GM21447 (cell line): Measurements from ENCODE around the gene ARHGAP12.

Source experiments
- ATAC-seq: cut with Tn5 transposase; IDR thresholded peaks from one replicate; pipeline ENCODE4 v1.9.1; 2021; ENCODE audit not compliant: unreplicated experiment

ARHGAP12 gene

DNA sequence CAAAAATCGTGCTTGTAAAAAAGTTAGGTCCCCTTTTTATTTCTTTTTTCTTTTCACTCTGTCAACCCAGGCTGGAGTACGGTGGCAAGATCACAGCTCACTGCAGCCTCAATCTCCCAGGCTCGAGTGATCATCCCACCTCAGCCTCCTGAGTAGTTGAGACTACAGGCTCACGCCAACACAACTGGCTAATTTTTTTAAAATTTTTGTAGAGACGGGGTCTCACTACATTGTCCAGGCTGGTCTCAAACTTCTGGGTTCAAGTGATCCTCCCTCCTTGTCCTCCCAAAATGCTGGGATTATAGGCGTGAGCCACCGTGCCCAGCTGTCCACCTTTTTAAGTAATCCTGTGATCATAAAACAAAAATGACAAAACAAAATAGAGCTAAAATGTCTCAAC, 19.4 kb upstream of the ARHGAP12 start:
- ATAC-seq = no peak

DNA sequence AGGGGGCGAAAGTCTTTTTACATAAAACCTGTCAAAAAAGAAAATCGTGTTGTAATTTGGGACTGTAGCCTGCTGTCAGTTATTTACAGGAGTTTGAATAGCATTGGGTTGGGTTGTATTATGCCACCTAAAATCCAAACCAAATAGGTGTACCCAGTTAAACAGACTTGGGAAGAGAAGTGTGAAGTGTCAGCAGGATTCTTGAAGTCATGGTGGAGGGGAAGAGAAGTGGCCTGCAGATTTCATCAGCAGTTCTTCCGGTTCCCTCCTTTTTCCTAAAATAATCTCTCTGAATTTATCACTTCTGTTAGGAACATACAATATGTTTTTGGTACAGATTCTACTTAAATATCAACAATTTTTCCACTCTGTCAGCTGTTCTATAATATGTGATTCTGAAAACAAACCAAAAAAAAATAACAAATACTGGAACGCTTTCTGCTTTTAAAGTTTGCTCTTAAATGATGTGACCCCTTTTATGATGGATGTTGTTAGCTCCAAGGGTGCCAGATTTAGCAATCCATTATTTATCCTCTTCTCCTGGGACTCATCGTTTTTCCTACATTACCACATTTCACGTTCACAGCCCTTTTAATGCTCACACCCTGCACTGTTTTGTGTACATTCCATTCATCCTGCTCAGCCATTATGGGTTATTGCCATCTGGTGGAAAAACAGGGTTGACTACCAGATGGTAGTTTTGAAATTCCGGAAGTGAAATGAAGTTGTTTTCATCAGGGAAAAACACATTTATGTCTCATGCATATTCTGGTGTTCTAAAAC, 18.7 kb upstream of the ARHGAP12 start:
- ATAC-seq = no peak

DNA sequence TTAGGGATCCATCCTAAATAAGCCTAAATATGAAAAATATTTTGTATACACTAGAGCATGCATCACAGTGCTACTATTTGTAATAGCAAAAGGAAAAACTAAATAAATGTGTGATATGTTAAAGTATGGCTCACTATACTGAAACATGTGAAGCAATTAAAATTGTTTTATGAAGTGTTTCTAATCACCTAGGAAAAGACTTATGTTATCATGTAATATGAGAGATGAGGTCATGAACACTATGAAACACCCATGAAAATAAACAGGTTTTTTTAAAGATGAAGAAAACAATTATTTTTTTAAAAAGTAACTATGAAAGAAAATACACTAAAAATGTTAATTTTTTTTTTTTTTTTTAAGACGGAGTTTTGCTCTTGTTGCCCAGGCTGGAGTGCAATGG, 16.8 kb upstream of the ARHGAP12 start:
- no peak for ATAC-seq

DNA sequence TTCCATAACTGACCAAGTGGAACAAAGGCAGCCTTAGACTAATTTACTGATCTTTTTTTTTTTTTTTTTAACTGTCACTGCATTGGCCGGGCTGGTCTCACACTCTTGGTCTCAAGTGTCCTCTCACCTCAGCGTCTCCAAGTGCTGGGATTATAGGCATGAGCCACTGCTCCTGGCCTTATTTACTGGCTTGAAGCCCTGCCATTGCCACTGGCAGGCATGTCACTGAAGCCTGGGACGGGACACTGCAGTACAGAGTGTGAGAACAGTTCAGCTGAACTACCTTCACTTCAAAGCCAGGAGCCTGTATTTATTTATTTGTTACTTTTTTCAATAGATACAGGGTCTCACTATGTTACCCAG, 15.4 kb upstream of the ARHGAP12 start:
- no peak for ATAC-seq

DNA sequence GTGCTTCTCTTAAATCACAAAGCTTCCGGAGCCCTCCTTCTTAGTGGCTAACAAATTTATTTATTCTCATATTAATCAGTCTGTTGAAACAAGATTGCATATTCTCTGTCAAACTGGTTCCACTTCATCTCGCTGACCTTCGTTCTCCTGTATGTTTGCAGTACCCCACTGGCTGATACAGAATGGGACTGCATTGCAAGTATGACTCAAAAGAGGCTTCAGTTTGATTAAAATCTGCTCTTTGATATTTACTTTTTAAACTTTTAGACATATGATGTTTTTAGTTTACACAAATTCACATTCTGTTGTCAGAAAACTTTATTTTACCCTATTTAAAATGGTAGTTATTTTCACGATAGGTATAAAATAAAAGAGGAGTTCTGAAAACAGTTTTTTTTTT, 14.3 kb upstream of the ARHGAP12 start:
- ATAC-seq = no peak

DNA sequence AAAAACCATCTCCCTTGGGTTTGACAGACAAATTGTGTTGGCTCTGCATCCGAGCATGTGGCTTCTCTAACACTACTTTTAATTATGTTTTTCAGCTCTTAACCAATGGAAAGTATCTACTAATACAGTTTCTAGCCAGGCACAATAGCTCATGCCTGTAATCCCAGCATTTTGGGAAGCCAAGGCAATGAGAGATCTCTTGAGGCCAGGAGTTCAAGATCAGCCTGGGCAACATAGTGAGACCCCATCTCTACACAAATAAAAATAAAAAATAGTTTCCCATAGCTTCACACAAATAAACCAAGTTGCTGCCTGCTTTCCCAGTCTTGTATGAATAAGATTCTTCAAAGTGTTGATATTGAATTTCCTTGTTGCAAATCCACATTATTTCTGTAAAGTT, 13.8 kb upstream of the ARHGAP12 start:
- no peak for ATAC-seq

DNA sequence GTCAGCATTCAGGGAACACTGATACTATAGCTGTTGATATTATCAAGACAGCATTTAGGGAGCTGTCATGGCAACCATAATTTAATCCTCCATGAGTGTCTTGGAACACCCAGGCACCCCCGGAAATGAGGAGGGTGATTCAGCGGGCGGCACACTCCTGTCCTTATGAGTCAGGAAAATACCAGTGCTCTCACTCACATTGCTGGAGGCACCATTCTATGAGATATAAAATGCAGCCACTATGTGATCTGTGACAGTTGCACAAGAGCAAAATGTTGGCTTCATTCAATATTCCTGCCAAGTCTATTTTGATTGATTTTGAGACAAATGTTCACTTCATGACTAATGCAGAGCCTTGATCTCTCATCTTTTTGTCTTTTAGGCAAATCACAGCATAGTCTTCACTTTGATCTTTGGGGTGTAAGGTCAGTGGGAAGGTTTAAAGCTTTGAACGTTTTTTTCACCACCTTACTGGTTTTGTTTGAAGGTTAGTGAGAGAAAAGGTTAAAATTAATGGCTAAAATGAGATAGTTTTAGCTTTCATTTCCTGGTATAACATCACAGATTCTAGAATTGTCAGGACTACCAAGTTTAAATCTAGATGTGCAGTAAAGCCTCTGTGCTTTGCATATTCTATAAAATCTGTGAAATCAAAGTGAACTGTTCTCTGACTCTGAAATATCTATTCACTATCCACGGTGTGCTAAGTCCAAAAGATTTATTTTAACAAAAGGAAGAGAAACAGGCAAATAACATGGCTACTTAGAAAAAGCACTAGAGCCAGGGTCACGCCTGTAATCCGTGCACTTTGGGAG, 12.4 kb upstream of the ARHGAP12 start:
- no peak for ATAC-seq

DNA sequence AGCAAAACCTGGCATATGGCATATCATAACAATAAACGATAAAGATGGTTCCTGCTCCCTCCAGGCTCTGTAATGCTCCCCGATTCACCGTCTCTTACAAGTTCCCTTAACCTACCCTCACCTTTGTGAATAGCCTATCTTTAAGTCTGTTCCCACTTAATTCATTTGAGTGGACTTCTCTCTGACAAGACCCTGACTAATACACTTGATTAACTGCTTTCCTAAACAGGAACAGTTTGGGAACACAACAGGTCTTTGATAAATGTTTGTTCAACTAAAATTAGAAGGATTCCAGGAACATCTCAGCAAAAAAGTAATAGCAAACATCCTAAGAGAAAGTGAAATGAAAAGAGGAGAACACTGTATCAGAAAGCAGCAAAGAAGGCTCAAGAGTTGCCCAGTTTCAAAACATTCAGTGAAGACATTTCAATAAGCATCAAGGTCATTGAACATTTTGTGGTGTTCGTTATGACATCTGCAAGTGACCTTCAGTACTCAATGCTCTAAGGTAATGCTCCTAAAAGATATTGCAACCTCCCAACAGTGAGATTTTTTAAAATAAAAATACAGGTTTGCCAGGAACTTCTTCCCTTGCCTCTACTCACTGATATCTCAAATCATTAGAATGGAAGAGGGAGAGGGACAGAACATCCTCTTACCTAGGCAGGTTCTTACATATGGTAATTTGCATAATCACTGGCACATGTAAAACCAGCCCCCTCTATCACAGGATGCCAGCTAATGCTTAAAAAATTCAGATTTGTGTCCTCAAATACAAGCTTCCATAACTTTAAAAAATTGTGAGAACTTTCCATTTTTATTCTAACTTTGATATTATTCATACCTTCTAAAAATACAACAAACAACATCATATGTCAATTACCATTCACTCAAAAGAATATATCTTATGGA, 11.4 kb upstream of the ARHGAP12 start:
- no peak for ATAC-seq

DNA sequence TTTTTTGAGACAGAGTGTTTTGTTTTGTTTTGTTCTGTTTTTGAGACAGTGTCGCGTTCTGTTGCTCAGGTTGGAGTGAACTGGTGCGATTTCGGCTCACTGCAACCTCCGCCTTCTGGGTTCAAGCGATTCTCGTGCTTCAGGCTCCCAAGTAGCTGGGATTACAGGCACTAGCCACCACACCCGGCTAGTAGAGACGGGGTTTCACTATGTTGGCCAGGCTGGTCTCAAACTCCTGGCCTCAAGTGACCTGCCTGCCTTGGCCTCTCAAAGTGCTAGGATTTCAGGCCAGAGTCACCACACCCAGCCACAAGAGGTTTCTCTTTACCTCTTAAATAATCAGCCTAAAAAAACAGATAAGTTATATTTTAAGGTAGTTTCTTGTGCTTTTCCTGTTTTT, 8.7 kb upstream of the ARHGAP12 start:
- ATAC-seq = no peak

DNA sequence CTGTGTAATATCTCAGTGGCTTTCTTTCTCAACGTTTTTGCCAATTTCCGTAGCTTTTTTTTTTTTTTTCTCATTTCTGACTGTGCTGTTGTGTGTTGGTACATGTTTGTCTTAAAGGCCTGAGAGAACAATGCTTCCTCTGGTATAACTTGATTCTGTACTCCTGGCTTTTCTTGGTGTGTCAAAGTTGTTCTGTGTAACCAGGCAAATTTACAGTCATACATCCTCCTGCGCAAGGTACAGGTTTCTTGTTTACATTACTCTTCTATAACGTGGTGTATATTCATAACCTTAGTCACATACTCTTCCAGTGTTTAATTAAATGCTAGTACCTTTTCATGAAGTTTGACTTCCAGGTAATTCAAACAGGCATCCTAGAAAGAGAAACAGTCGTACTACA, 8.3 kb upstream of the ARHGAP12 start:
- ATAC-seq = no peak

DNA sequence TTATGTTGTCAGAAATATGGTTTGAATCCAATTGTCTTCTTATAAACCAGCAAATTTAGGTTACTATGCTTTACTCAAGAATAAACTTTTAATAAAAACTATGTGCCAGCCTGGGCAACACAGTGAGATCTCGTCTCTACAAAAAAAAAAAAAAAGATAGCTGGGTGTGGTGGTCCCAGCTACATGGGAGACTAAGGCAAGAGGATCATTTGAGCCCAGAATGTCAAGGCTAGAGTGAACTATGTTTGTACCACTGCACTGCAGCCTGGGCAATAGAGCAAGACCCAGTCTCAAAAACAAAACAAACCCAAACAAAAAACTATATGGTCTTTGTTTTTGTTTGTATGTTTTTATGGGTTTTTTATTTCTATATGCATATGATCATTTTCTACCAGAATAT, 7.5 kb upstream of the ARHGAP12 start:
- no peak for ATAC-seq

DNA sequence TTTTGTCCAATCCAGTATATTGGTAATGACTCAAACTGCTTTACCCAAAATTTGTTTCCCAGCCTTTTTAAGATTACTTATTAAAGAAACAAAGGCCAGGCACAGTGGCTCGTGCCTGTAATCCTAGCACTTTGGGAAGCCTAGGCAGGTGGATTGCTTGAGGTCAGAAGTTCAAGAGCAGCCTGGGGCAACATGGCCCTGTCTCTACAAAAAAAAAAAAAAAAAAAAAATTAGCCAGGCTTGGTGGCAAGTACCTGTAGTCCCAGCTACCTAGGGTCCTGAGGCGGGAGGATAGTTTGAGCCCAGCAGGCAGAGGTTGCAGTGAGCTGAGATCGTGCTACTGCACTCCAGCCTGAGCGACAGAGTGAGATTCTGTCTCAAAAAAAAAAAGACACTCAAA, 7.0 kb upstream of the ARHGAP12 start:
- ATAC-seq = no peak

DNA sequence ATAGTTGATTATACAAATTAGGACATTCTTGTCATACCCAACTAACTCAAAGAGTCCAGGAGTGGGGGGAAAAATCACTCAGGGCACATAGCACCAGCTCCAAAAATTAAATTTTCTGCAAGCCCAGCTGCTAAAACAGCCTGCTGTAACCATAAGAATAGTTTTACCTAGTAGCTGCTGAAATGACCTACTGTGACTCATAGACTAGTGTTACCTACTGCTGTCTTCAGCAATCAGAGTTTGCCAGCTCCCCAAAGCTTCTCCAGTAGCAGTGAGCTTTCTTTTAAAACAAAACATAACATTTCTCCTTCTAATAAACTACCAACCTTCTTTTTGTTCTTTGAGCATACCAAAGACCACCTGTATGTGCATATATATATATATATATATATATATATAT, 4.2 kb upstream of the ARHGAP12 start:
- no peak for ATAC-seq

DNA sequence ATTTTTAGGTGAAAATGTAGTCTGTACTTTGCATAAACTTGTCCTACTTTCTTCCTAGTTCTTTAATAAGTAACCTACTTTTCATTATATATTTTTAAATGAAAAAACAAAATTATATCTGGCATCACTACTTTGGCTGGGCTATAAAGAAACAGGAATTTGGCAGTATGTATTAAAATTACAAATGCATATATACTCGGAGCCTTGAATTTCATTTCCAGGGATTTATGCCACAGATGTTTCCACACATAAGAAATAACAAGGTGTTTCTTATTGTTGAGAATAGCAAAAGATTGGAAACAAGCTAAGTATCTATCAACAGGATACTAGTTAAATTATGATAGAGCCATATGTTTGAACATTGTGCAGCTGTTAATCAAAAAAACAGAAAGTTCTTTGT, 2.2 kb upstream of the ARHGAP12 start:
- ATAC-seq = no peak

DNA sequence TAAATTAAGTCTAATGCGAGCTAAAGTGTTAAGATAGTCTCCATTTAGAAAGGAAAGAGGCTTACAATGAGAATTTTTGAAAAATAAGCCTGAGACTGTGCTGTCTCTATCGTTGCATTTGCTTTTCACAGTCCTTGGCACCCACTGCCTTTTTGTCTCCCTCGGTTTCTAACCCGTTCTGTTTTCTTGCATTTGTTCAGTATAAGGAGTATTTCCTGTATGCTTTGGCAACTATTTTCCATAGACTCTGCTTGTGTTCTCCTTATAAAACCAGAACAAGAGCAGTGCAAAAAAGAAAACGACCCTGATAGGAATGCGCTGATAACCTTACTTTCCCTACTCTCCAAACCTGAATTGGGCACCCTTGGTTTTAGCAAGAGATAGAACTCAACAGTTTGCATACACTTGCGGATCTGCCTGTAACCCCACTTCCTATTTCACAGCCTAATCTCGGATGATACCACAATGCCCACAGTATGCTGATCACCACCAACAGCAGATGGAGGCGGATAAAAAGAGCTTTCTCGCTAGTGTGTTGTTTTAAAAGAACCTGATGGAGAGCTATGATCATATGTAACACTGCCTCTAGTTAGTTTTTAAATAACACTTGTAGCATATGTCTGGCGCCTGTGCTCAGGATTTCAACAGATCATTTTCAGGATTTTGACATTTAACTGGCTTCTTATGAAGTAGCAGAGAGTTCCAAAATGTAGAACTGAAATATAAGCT, 1.6 kb upstream of the ARHGAP12 start:
- ATAC-seq = peak; percentile 32

DNA sequence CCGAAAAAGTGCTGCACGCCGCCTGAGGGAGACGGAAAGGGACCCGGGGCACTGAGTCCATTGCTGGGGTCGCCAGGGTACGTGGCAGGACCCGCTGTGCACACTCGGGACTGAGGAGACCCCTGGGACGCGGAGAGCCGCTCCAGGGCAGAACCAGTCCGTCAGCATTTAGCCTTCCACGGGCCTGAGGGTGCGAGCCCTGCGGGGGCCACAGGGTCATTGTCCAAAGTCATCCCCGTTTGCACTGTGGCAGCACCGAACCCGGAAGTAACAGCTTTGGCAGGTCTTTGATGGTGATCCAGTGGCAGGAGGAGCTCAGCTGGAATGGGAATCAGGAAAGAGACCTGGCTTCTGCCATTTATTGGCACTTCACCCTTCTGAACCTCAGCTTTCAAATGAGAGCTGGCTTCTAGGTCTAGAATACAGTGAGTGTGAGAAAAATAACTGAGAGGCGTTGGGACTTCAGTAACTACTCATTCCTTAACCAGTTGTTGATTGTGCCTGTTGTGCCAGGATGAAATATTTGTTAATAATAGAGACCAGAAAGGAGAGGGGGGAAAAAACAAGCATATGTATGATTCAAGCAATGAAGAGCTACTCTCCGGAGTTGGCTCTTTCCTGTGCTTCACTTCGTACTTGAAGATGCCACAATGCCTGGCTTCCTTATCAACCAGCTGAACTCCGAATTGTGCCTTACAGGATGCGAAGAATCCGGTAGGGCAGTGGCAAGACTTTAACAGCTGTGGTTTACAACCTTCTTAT, 811 bp upstream of the ARHGAP12 start:
- peak; percentile 17 for ATAC-seq

DNA sequence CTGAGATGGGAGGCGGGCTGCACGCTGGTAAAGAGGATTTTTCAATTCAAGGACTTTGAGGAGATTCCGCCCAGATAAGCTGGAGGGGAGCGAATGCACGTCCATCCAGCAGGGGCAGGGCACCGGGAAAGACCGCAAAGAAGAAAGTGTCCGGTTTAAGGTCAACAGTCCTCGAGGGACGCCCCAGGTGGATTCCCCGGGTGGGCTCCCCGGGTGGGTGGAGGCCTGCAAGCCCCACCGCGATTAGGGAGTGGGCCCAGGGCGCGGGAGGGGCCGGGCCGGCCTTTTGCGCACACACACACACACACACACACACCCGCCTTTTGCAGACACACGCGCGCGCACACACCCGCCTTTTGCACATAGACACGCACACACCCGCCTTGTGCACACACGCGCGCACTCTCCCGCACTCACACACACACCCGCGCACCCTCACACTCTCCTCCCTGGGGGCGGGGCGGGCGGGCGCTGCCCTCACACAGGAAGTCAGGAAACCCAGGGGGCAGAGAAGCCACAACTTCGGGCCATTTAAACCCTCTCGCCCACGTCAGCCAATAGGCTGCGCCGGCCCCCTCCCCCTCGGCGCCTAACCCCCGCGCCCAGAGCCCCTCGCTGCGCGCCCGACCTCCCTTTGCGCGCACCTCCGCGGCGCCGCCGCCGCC, 615 bp downstream of the ARHGAP12 start:
- ATAC-seq = peak; percentile 40

DNA sequence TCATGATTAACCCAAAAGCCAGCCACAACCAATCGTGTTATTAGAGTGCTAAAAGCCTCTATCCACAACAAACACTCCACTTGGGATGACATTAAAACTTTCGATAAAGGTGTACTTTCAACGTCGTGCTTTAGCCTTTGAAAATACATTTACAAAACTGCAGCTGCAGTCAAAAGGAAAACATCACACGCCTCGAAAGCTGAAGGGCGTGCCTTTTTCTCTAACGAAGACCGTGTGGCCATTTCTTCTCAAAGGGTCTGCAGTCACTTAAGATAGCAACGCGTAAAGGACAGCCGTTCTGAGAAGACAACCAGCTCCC, 1.1 kb downstream of the ARHGAP12 start:
- ATAC-seq = peak; percentile 11

DNA sequence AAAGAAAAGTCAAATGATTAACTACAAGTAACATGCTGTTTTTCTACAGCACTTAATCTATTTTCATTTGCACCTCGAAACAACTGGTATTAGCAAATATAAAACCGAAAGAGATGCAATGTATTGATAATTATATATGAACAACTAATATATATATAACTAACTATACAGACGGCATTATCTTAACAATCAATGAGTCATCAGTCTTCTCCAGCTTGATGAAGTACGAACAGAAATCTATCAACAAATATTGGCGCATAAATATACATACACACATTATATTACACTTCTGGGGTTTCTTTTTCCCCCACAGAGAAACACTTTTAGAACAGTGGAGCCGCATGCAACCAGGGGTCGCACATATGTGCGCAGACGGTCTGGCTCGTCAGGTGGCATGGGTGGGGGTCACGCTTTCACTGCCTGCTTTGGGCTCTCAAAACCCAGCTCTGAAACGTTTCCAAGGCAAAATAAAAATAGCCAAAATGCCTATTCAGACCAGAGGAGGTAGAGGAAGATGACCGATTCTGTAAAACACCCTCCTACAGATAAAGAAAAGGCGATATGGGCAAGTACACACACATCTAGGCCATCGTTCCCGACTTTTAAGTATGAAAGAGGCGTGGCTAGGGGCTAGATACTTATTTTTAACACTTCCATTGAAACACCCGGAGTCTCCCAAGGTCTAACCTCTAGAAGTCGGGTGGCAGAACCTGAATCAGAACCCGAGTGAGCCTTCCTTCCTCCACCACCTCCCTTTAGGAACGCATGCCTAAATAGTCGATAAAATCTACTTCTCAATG, 1.7 kb downstream of the ARHGAP12 start:
- no peak for ATAC-seq
